Smooth muscle cell (in vitro differentiated cells): ENCODE results near the gene LRCH1. TPM values are rescaled to one million over a fixed set of nuclear protein-coding genes. Genes with fewer than 3 reads are reported as not detected.

Experiments used
- DNase-seq: peaks from one replicate; lab custom pipeline; 2025; ENCODE audit not compliant: unreplicated experiment; lab: John Stamatoyannopoulos, UW
- H2AFZ ChIP-seq: fragments of 200-600 bp; sonication (generic); 2 replicates; pipeline ENCODE4 v1.6.0; 2016; ENCODE audit warnings: antibody characterized with exemption, low read depth, mild to moderate bottlenecking
- H3F3A ChIP-seq: fragments of 200-600 bp; sonication (generic); 2 replicates; pipeline ENCODE4 v1.6.0; 2017; ENCODE audit warnings: antibody characterized with exemption, low read depth
- H3K27ac ChIP-seq: fragments of 200-600 bp; sonication (generic); 2 replicates; pipeline ENCODE4 v1.5.1; 2016; ENCODE audit warnings: low read depth, mild to moderate bottlenecking
- H3K27me3 ChIP-seq: fragments of 200-600 bp; sonication (generic); 2 replicates; pipeline ENCODE4 v1.6.1; 2016; ENCODE audit warnings: low read depth, mild to moderate bottlenecking
- H3K36me3 ChIP-seq: fragments of 200-600 bp; sonication (generic); 2 replicates; pipeline ENCODE4 v1.5.1; 2016; ENCODE audit warnings: low read depth
- H3K4me1 ChIP-seq: fragments of 200-600 bp; sonication (generic); 2 replicates; pipeline ENCODE4 v1.5.1; 2016; ENCODE audit warnings: low read depth
- H3K4me2 ChIP-seq: fragments of 200-600 bp; sonication (generic); 2 replicates; pipeline ENCODE4 v1.6.0; 2016; ENCODE audit warnings: mild to moderate bottlenecking
- H3K4me3 ChIP-seq: fragments of 200-600 bp; sonication (generic); 2 replicates; pipeline ENCODE4 v1.5.1; 2016; ENCODE audit warnings: mild to moderate bottlenecking
- H3K79me2 ChIP-seq: fragments of 200-600 bp; sonication (generic); 2 replicates; pipeline ENCODE4 v1.6.0; 2016; ENCODE audit warnings: low read depth, mild to moderate bottlenecking
- H3K9ac ChIP-seq: fragments of 200-600 bp; sonication (generic); 2 replicates; pipeline ENCODE4 v1.6.0; 2016; ENCODE audit warnings: low read depth
- H3K9me3 ChIP-seq: fragments of 200-600 bp; sonication (generic); replicated peaks from 2 replicates; pipeline ENCODE4 v1.5.1; 2016; ENCODE audit warnings: low read depth
- H4K20me1 ChIP-seq: fragments of 200-600 bp; sonication (generic); 2 replicates; pipeline ENCODE4 v1.6.0; 2016; ENCODE audit warnings: low read depth
- CTCF ChIP-seq: fragments of 200-600 bp; sonication (generic); IDR thresholded peaks from 2 replicates; pipeline ENCODE4 v1.5.1; 2017; ENCODE audit warnings: borderline replicate concordance, mild to moderate bottlenecking, antibody characterized with exemption; ENCODE audit not compliant: insufficient read depth, poor library complexity, severe bottlenecking
- WGBS: methylation state at CpG from one replicate; pipeline ENCODE4 v1.1.7; 2016; ENCODE audit warnings: low lambda C conversion rate; 5-methylcytosine and 5-hydroxymethylcytosine counted together
- polyA plus RNA-seq: library from polyadenylated mRNA; unstranded; fragments of >200 nt; fragmentation: Nextera tagmentation; extraction: Ambion mirVana; gene quantifications from 2 replicates; pipeline ENCODE4 v1.2.1, GENCODE V29; 2016
- total RNA-seq: library from RNA; depleted of rRNA; stranded (reverse); fragments of >200 nt; gene quantifications from 2 replicates; pipeline ENCODE4 v1.2.3, GENCODE V29; 2014

Gene LRCH1
- total and polyA plus RNA-seq, 2 experiments from 2014 or later, result 9.4 to 27.7 TPM

DNA sequence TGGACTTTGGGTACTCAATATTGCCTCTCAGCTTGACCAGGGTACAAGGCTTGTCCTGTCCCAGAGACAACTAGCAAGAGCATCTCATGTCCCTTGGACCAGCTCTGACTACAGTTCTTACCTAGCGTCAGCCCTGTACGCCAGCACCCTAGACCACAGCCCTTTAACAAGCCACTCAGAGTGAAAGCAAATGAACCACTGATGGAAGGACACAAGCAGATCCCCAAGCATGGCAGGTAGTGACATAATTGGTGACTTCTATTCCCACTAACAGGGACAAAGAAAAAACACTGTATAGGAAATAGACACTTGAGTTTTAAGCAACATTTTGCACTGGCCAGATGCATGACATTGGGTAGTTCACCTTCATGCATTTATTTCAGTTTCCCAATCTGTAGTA, 8.8 kb upstream of the LRCH1 start:
- Histone ChIP-seq H3K9ac (no peak overlapping the region), H4K20me1 (no peaks in the 10 kb centered on the region)
- WGBS, result 95% methylated on average over 2 of the region's 2 CpGs

DNA sequence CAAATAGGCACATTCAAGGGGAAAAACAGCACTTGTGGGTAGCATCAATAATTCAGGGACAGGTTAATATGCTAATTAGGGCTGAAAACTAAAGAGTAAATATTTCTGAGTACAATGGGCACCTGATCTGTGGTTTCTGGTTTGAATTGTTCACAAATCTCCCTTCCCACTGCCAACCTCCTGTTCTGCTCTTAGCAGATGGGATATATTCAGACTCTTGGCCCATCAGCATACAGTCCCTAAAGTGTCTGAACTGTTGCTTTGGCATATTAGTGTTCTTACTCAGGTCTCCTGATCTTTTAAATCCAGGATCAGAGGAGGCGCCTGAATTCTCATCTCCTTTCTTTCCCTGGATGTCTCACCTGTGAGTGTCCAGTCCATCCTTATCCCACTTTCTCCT, 8.2 kb upstream of the LRCH1 start:
- H3F3A ChIP-seq, result no peaks in the 10 kb centered on the region
- H2AFZ ChIP-seq, result no peak overlapping the region
- H3K9me3 ChIP-seq, result no peaks in the 10 kb centered on the region
- no peak overlapping the region for H3K4me2 ChIP-seq
- DNase-seq, result no peak
- no peaks in the 10 kb centered on the region for H3K4me1 ChIP-seq
- TF ChIP-seq CTCF, result no peak
- no peaks in the 10 kb centered on the region for H3K27me3 ChIP-seq
- no peak overlapping the region for H3K9ac ChIP-seq
- H4K20me1 ChIP-seq, result no peaks in the 10 kb centered on the region
- WGBS, result 94% methylated on average over 1 of the region's 1 CpG
- H3K36me3 ChIP-seq, result no peaks in the 10 kb centered on the region
- no peaks in the 10 kb centered on the region for H3K79me2 ChIP-seq
- H3K27ac ChIP-seq, result no peak overlapping the region
- no peak overlapping the region for H3K4me3 ChIP-seq

More for the DNA sequence above, 8.8 kb upstream of the LRCH1 start:
- H3K27me3 ChIP-seq, result no peaks in the 10 kb centered on the region
- DNase-seq, result no peak
- no peaks in the 10 kb centered on the region for H3F3A ChIP-seq
- H3K4me2 ChIP-seq, result no peak overlapping the region
- no peak overlapping the region for H3K4me3 ChIP-seq
- H3K4me1 ChIP-seq, result no peaks in the 10 kb centered on the region
- H3K27ac ChIP-seq, result no peak overlapping the region
- H2AFZ ChIP-seq, result no peak overlapping the region
- no peaks in the 10 kb centered on the region for H3K9me3 ChIP-seq
- H3K79me2 ChIP-seq, result no peaks in the 10 kb centered on the region
- H3K36me3 ChIP-seq, result no peaks in the 10 kb centered on the region
- TF ChIP-seq CTCF, result no peak

- Histone ChIP-seq H3K9ac (no peak overlapping the region), H3K27me3 (no peaks in the 10 kb centered on the region), H3F3A (no peaks in the 10 kb centered on the region), H2AFZ (peak overlapping the region; percentile 52), H3K9me3 (no peaks in the 10 kb centered on the region), H3K36me3 (no peaks in the 10 kb centered on the region), H3K79me2 (no peaks in the 10 kb centered on the region), H3K4me1 (no peaks in the 10 kb centered on the region), H3K4me2 (peak overlapping the region; percentile 49), H3K27ac (no peak overlapping the region), H4K20me1 (no peaks in the 10 kb centered on the region), H3K4me3 (no peak overlapping the region)
- TF ChIP-seq CTCF, result no peak
- WGBS, result 36% methylated on average over 8 of the region's 8 CpGs
- DNase-seq, result no peak
These were observed 6.7 kb upstream of the LRCH1 start for GRCh38 chr13:46546084-46546768.

GRCh38 chr13:46550822-46551221, 2.1 kb upstream of the LRCH1 start:
- H3K27ac ChIP-seq, result no peak overlapping the region

More at GRCh38 chr13:46550822-46551221, 2.1 kb upstream of the LRCH1 start:
- Histone ChIP-seq H3F3A (peaks cover 5% of the 10 kb centered on the region), H3K4me3 (no peak overlapping the region), H3K27me3 (no peaks in the 10 kb centered on the region), H2AFZ (no peak overlapping the region), H3K4me1 (peaks cover 6% of the 10 kb centered on the region), H3K9ac (no peak overlapping the region), H4K20me1 (peaks cover 17% of the 10 kb centered on the region), H3K4me2 (peak overlapping the region; percentile 47), H3K36me3 (no peaks in the 10 kb centered on the region), H3K9me3 (no peaks in the 10 kb centered on the region), H3K79me2 (peaks cover 31% of the 10 kb centered on the region)
- WGBS, result 90% methylated on average over 2 of the region's 2 CpGs
- no peak for DNase-seq
- TF ChIP-seq CTCF, result no peak
